Neural progenitor cell (in vitro differentiated cells): ENCODE results near the gene AKAP6. TPM values are rescaled to one million over a fixed set of nuclear protein-coding genes. Genes with fewer than 3 reads are reported as not detected.

Experiments
- DNase-seq: peaks from one replicate; pipeline ENCODE4 v3.0.0-alpha.2; 2016; ENCODE audit warnings: low spot score
- H2AFZ ChIP-seq: fragments of 200-600 bp; sonication (generic); replicated peaks from 2 replicates; pipeline ENCODE4 v1.6.1; 2016; ENCODE audit warnings: antibody characterized with exemption
- H3F3A ChIP-seq: fragments of 200-600 bp; sonication (generic); 2 replicates; pipeline ENCODE4 v1.6.1; 2016; ENCODE audit warnings: antibody characterized with exemption, low read depth
- H3K27ac ChIP-seq: fragments of 200-600 bp; sonication (generic); 2 replicates; pipeline ENCODE4 v1.5.1; 2016; ENCODE audit warnings: mild to moderate bottlenecking
- H3K27me3 ChIP-seq: fragments of 200-600 bp; sonication (generic); 2 replicates; pipeline ENCODE4 v1.6.1; 2016; ENCODE audit warnings: mild to moderate bottlenecking, moderate library complexity
- H3K36me3 ChIP-seq: fragments of 200-600 bp; sonication (generic); 2 replicates; pipeline ENCODE4 v1.5.1; 2016
- H3K4me1 ChIP-seq: fragments of 200-600 bp; sonication (generic); 2 replicates; pipeline ENCODE4 v1.6.1; 2016; ENCODE audit warnings: mixed run types
- H3K4me2 ChIP-seq: fragments of 200-600 bp; sonication (generic); 2 replicates; pipeline ENCODE4 v1.6.1; 2016
- H3K4me3 ChIP-seq: fragments of 200-600 bp; sonication (generic); 2 replicates; pipeline ENCODE4 v1.5.1; 2016
- H3K79me2 ChIP-seq: fragments of 200-600 bp; sonication (generic); 2 replicates; pipeline ENCODE4 v1.6.1; 2016; ENCODE audit warnings: low read depth
- H3K9ac ChIP-seq: fragments of 200-600 bp; sonication (generic); 2 replicates; pipeline ENCODE4 v1.6.1; 2016
- H3K9me3 ChIP-seq: fragments of 200-600 bp; sonication (generic); 2 replicates; pipeline ENCODE4 v1.5.1; 2016; ENCODE audit warnings: low read depth
- H4K20me1 ChIP-seq: fragments of 200-600 bp; sonication (generic); 2 replicates; pipeline ENCODE4 v1.6.1; 2016; ENCODE audit warnings: low read depth
- H3K27ac Mint-ChIP-seq: 3 replicates; pipeline ENCODE4 v1.8.0; 2021; ENCODE audit warnings: mixed read lengths
- H3K27me3 Mint-ChIP-seq: 2 replicates; pipeline ENCODE4 v1.8.0; 2022; ENCODE audit warnings: low read depth, mild to moderate bottlenecking, inconsistent platforms, moderate library complexity, mixed read lengths; ENCODE audit not compliant: insufficient read depth
- H3K36me3 Mint-ChIP-seq: 3 replicates; pipeline ENCODE4 v1.8.0; 2021; ENCODE audit warnings: mixed read lengths
- H3K4me1 Mint-ChIP-seq: 3 replicates; pipeline ENCODE4 v1.8.0; 2021; ENCODE audit warnings: mixed read lengths
- H3K4me3 Mint-ChIP-seq: 3 replicates; pipeline ENCODE4 v1.8.0; 2021; ENCODE audit warnings: mild to moderate bottlenecking, moderate library complexity, mixed read lengths
- H3K9me3 Mint-ChIP-seq: 3 replicates; pipeline ENCODE4 v1.8.0; 2020; ENCODE audit warnings: mixed read lengths
- EZH2 ChIP-seq: fragments of 200-600 bp; sonication (generic); IDR thresholded peaks from 2 replicates; pipeline ENCODE4 v1.6.1; 2017; ENCODE audit warnings: antibody characterized with exemption, mild to moderate bottlenecking, moderate library complexity
- EZH2phosphoT487 ChIP-seq: fragments of 200-600 bp; sonication (generic); IDR thresholded peaks from 2 replicates; pipeline ENCODE4 v1.6.1; 2017; ENCODE audit warnings: antibody characterized with exemption
- total RNA-seq: library from RNA; depleted of rRNA; stranded (reverse); fragments of >200 nt; gene quantifications from 2 replicates; pipeline ENCODE4 v1.2.3, GENCODE V29; 2015; ENCODE audit warnings: low replicate concordance
- TF ChIP-seq, protein P1 (sequence below): fragments of 200-600 bp; sonication (generic); IDR thresholded peaks from 2 replicates; pipeline ENCODE4 v1.5.1; 2017; ENCODE audit warnings: antibody characterized with exemption, mild to moderate bottlenecking

Gene AKAP6
- total RNA-seq, 1 donor from 2014 or later = 3.7 TPM

DNA sequence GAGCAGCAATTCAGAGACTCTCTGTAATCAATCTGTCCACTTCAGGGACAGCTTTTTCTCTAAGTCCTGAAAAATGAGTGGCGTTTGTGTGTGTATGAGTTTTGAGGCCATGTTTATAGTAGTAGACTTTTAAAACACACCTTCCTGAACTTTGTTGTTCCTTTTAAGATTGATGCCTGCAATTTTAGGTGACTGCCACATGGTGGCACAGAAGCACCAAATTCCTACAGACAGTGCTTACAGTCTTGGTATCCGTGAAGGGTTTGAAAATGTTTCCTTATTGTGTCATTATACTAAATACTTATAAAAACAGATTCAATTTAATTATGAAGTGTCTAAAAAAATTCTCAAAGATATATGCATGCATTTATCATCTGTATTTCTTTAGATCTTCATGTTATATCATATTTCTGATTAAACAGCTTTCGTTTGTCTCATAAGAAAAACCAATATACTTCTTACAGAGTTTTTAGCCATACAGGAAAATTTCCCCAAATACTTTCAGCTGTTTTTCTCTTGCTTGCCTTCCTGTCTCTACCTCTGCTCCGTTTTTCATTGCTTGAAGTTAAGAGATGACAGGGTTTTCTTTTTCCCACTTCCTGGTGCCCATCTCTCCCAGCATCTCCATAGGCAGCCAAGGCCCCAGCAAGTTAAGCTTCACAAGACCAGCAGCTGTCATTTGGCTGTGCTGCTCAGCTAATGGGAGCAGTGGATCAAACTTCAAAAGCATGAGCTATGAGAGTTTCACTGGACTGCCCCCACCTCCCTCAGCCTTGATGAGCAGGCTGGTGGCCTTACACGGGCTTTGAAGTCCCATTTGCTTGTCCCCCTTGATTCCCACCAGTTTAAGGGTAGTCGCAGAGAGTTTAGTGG is 259.6 kb downstream of the AKAP6 start:
- Mint-ChIP-seq H3K36me3 (no peaks in the 10 kb centered on the region), H3K27ac (no peak overlapping the region), H3K9me3 (peaks cover 26% of the 10 kb centered on the region), H3K4me1 (no peaks in the 10 kb centered on the region), H3K27me3 (no peaks in the 10 kb centered on the region), H3K4me3 (no peak overlapping the region)
- Histone ChIP-seq H2AFZ (no peak overlapping the region), H3K4me3 (no peak overlapping the region), H3K9ac (no peak overlapping the region), H4K20me1 (no peaks in the 10 kb centered on the region), H3K4me2 (no peak overlapping the region), H3F3A (no peaks in the 10 kb centered on the region), H3K9me3 (no peaks in the 10 kb centered on the region), H3K4me1 (no peaks in the 10 kb centered on the region), H3K27me3 (no peaks in the 10 kb centered on the region), H3K36me3 (no peaks in the 10 kb centered on the region), H3K79me2 (no peaks in the 10 kb centered on the region), H3K27ac (no peak overlapping the region)
- no peak for TF ChIP-seq EZH2
- TF ChIP-seq, protein P1, sequence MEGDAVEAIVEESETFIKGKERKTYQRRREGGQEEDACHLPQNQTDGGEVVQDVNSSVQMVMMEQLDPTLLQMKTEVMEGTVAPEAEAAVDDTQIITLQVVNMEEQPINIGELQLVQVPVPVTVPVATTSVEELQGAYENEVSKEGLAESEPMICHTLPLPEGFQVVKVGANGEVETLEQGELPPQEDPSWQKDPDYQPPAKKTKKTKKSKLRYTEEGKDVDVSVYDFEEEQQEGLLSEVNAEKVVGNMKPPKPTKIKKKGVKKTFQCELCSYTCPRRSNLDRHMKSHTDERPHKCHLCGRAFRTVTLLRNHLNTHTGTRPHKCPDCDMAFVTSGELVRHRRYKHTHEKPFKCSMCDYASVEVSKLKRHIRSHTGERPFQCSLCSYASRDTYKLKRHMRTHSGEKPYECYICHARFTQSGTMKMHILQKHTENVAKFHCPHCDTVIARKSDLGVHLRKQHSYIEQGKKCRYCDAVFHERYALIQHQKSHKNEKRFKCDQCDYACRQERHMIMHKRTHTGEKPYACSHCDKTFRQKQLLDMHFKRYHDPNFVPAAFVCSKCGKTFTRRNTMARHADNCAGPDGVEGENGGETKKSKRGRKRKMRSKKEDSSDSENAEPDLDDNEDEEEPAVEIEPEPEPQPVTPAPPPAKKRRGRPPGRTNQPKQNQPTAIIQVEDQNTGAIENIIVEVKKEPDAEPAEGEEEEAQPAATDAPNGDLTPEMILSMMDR = peak; percentile 93
- DNase-seq = peak; percentile 65

DNA sequence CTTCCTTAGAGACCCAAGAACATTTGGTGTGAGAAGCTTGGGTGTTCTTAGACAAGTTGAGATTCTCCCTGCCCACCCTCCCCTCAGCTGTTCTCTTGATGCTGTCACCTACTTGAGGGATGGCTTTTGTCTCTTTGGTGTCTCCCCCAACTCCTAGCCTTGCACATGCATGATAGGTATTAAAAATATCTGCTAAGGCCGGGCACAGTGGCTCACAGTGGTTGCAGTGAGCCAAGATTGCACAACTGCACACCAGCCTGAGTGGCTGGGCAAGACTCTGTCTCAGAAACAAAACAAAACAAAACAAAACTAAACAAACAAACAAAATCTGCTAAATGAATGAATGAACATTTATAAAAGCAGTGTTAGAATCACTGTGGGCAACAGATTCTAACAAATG is 261.1 kb downstream of the AKAP6 start:
- no peaks in the 10 kb centered on the region for H3K27me3 ChIP-seq
- no peaks in the 10 kb centered on the region for H4K20me1 ChIP-seq
- H3K36me3 Mint-ChIP-seq = no peaks in the 10 kb centered on the region
- no peak overlapping the region for H3K4me3 ChIP-seq
- H3K4me2 ChIP-seq = no peak overlapping the region
- H3K27ac Mint-ChIP-seq = no peak overlapping the region
- H3K27me3 Mint-ChIP-seq = no peaks in the 10 kb centered on the region
- no peak for DNase-seq
- H3K9me3 Mint-ChIP-seq = peaks cover 19% of the 10 kb centered on the region
- no peaks in the 10 kb centered on the region for H3F3A ChIP-seq
- no peaks in the 10 kb centered on the region for H3K79me2 ChIP-seq
- TF ChIP-seq EZH2 (no peak), EZH2phosphoT487 (no peak)
- TF ChIP-seq, protein P1 = no peak
- no peak overlapping the region for H3K9ac ChIP-seq
- peaks cover 1% of the 10 kb centered on the region for H3K4me1 Mint-ChIP-seq
- H3K36me3 ChIP-seq = no peaks in the 10 kb centered on the region
- H3K4me1 ChIP-seq = no peaks in the 10 kb centered on the region
- H3K4me3 Mint-ChIP-seq = no peak overlapping the region
- no peak overlapping the region for H2AFZ ChIP-seq
- H3K27ac ChIP-seq = no peak overlapping the region
- H3K9me3 ChIP-seq = no peaks in the 10 kb centered on the region

DNA sequence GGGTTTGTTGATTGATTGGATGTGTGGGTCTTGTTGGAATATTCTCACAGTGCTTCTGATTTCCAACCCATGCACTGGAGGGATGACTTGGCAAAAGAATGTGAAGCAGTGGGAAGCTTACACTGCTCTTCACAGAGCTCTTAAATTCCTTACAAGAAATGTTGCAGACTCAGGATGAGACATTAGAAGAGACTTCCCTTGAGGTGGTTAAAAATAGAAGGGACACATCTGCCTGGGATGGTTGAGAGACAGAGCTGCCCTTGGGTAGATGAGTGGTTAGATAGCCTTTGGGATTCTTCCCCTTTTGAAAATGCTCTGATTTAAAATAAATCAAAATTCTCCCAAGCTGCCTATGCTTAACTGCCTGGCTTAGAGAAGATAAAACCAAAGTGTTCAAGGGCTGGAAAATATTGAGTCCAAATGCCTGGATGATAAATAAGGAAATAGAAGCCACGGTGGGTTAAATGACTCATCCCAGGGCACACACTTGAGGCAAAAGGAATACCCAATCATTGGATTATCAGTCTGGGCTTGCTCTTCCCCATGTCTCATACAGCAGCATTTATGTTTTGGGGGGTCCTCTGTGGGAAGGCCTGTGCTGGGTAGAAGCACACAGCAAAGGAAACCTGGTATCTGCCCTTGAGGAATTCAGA is 264.3 kb downstream of the AKAP6 start:
- Histone ChIP-seq H2AFZ (no peak overlapping the region), H3K27me3 (no peaks in the 10 kb centered on the region), H3K79me2 (no peaks in the 10 kb centered on the region), H4K20me1 (no peaks in the 10 kb centered on the region), H3K4me2 (no peak overlapping the region), H3K27ac (no peak overlapping the region), H3K36me3 (no peaks in the 10 kb centered on the region), H3K4me1 (no peaks in the 10 kb centered on the region), H3K9me3 (no peaks in the 10 kb centered on the region), H3K9ac (no peak overlapping the region), H3F3A (no peaks in the 10 kb centered on the region), H3K4me3 (no peak overlapping the region)
- no peak overlapping the region for H3K27ac Mint-ChIP-seq
- H3K27me3 Mint-ChIP-seq = no peaks in the 10 kb centered on the region
- no peak overlapping the region for H3K4me3 Mint-ChIP-seq
- H3K4me1 Mint-ChIP-seq = peaks cover 5% of the 10 kb centered on the region
- no peaks in the 10 kb centered on the region for H3K36me3 Mint-ChIP-seq
- TF ChIP-seq EZH2 (no peak), EZH2phosphoT487 (no peak)
- TF ChIP-seq, protein P1 = no peak
- peaks cover 1% of the 10 kb centered on the region for H3K9me3 Mint-ChIP-seq
- DNase-seq = no peak
